K562 (cell line): ENCODE data around the gene ATXN2L. TPM values are rescaled to one million over a fixed set of nuclear protein-coding genes. Genes with fewer than 3 reads are reported as not detected.

Experiments
- DACH1 ChIP-seq: fragments of 450-650 bp; IDR thresholded peaks from 2 replicates; pipeline ENCODE4 v1.6.1; 2018; ENCODE audit not compliant: partially characterized antibody
- ETS1 ChIP-seq: conservative IDR thresholded peaks from 2 replicates; pipeline ENCODE4 v1.6.1; 2011; ENCODE audit warnings: low read depth, mild to moderate bottlenecking, low read length; ENCODE audit not compliant: control insufficient read depth
- FOXJ3 ChIP-seq: sonication (generic); formaldehyde crosslinking; IDR thresholded peaks from 2 replicates; pipeline ENCODE4 v1.4.0; 2020; ENCODE audit warnings: mild to moderate bottlenecking, missing genetic modification reagents
- HNRNPL ChIP-seq: fragments of 200-400 bp; formaldehyde crosslinking; IDR thresholded peaks from 2 replicates; pipeline ENCODE4 v1.6.1; 2017; ENCODE audit warnings: low read depth, mild to moderate bottlenecking, low read length
- ID3 ChIP-seq, 2 experiments: fragments of 250-450 bp in 1 of 2; fragments of 450-650 bp in 1 of 2; sonication (Bioruptor Pico) in 1 of 2; IDR thresholded peaks; 2 replicates each; pipeline versions ENCODE4 v1.6.1 to v1.8.0; 2016 to 2021; ENCODE audit warnings: mild to moderate bottlenecking in 2 of 2, moderate library complexity in 2 of 2, missing compliant biosample characterization in 1 of 2, missing genetic modification characterization in 1 of 2
- KDM4B ChIP-seq, 2 experiments: fragments of 450-650 bp in 1 of 2; sonication (generic) in 1 of 2; IDR thresholded peaks; 2 replicates each; pipeline ENCODE4 v1.6.1; 2016 to 2017; ENCODE audit warnings: borderline replicate concordance in 2 of 2, antibody characterized with exemption in 1 of 2, low read depth in 1 of 2, mild to moderate bottlenecking in 1 of 2
- KDM5B ChIP-seq: fragments of 200-600 bp; sonication (generic); IDR thresholded peaks from 2 replicates; pipeline ENCODE4 v1.6.1; 2012; ENCODE audit warnings: low read depth, mild to moderate bottlenecking, moderate library complexity, low read length, control low read depth, inconsistent platforms; ENCODE audit not compliant: insufficient replicate concordance
- PHF8 ChIP-seq: fragments of 200-600 bp; sonication (generic); IDR thresholded peaks from 2 replicates; pipeline ENCODE4 v1.6.1; 2012; ENCODE audit warnings: mixed run types, mild to moderate bottlenecking, inconsistent platforms, low read length, moderate library complexity, borderline replicate concordance
- POLR2A ChIP-seq: fragments of 450-650 bp; conservative IDR thresholded peaks from 2 replicates; pipeline ENCODE4 v1.6.1; 2016
- RCOR1 ChIP-seq, 2 experiments: IDR thresholded peaks; 2 replicates each; pipeline ENCODE4 v1.6.1; 2012; ENCODE audit warnings: low read depth in 2 of 2, low read length in 2 of 2, borderline replicate concordance in 1 of 2, improper control_type of control experiment in 1 of 2
- SAFB ChIP-seq: fragments of 200-400 bp; formaldehyde crosslinking; IDR thresholded peaks from 2 replicates; pipeline ENCODE4 v1.6.1; 2017; ENCODE audit warnings: low read depth, low read length, borderline replicate concordance
- TEAD4 ChIP-seq, 2 experiments: sonication (generic) in 1 of 2; formaldehyde crosslinking in 1 of 2; IDR thresholded peaks; 2 replicates each; pipeline versions ENCODE4 v1.6.1 to v1.8.0; 2012 to 2022; ENCODE audit warnings: borderline replicate concordance in 1 of 2, inconsistent platforms in 1 of 2, low read length in 1 of 2, mild to moderate bottlenecking in 1 of 2, missing genetic modification reagents in 1 of 2
- YY1 ChIP-seq, 3 experiments: IDR thresholded peaks; 2 replicates each; pipeline ENCODE4 v1.6.1; 2011; ENCODE audit warnings: low read length in 2 of 3, mild to moderate bottlenecking in 2 of 3, moderate library complexity in 2 of 3, borderline replicate concordance in 1 of 3, control low read depth in 1 of 3, low read depth in 1 of 3; ENCODE audit not compliant: insufficient read depth in 3 of 3, insufficient replicate concordance in 2 of 3, control insufficient read depth in 1 of 3, insufficient read length in 1 of 3; ENCODE audit errors: extremely low read depth in 1 of 3
- ZBTB33 ChIP-seq: sonication (generic); formaldehyde crosslinking; IDR thresholded peaks from 2 replicates; pipeline ENCODE4 v1.8.1; 2023; ENCODE audit warnings: mild to moderate bottlenecking, missing genetic modification reagents
- ZBTB5 ChIP-seq: fragments of 450-650 bp; IDR thresholded peaks from 2 replicates; pipeline ENCODE4 v1.6.1; 2017; ENCODE audit warnings: antibody characterized with exemption
- ZBTB9 ChIP-seq: fragments of 450-650 bp; formaldehyde crosslinking; IDR thresholded peaks from 2 replicates; pipeline ENCODE4 v1.4.0; 2020; ENCODE audit warnings: mild to moderate bottlenecking, moderate library complexity
- polyA plus RNA-seq, 8 experiments: library from polyadenylated mRNA; depleted of rRNA in 4 of 8; stranded (reverse) in 5 of 8; unstranded in 3 of 8; fragments of >200 nt; fragmentation: Nextera tagmentation in 2 of 8; fragmentation: Illumina TruSeq in 1 of 8; extraction: Ambion mirVana in 2 of 8; extraction: Trizol in 1 of 8; gene quantifications; 2 replicates each; pipeline versions ENCODE4 v1.2.1 to v1.2.3, GENCODE V29; 2011 to 2014; ENCODE audit warnings: inconsistent platforms in 1 of 8, missing spikeins in 1 of 8
- total RNA-seq, 7 experiments: library from RNA; depleted of rRNA in 6 of 7; stranded (reverse); fragments of >200 nt in 6 of 7; fragmentation: Illumina TruSeq in 2 of 7; extraction: Trizol in 2 of 7; gene quantifications; 2 replicates each; pipeline versions ENCODE4 v1.2.1 to v1.2.3, GENCODE V29; 2011 to 2021; ENCODE audit warnings: low replicate concordance in 1 of 7

Gene ATXN2L
- total and polyA plus RNA-seq, 9 of the 15 experiments (the other 6 are each of a cell fraction or from before 2014, with no cell fraction given) = 3.8 to 280 (median 37.2) TPM

GRCh38 chr16:28879841-28880588 is 57.2 kb downstream of the ATXN2L start (continued):
- TF ChIP-seq TEAD4 (IDR thresholded peaks at IDR 0.05; ENCODE audit: low read length) (0 out of 2 replicates have a peak, but pooled peaks have one; percentile 13), TEAD4 (CRISPR knock-in tag; IDR thresholded peaks at IDR 0.05; ENCODE audit: borderline replicate concordance) (peak; percentile 86), RCOR1 (IDR thresholded peaks at IDR 0.05; ENCODE audit: borderline replicate concordance in 1 of 2, low read depth in 2 of 2, low read length in 2 of 2) (0 out of 4 replicates have a peak, but pooled peaks of 1 of the 2 experiments have one; percentile 19), POLR2A (peak; percentile 57; the same call in 1 of the 2 replicates), ZBTB5 (no peak), ZBTB9 (peak; percentile 54; the same call in 1 of the 2 replicates), PHF8 (peak; percentile 62; the same call in 1 of the 2 replicates), HNRNPL (no peak; the same call in 1 of the 2 replicates), ID3 (CRISPR knock-in tag; IDR thresholded peaks at IDR 0.05) (no peak), ID3 (tag; IDR thresholded peaks at IDR 0.05) (peak; percentile 49), KDM4B (IDR thresholded peaks at IDR 0.05; ENCODE audit: borderline replicate concordance in 2 of 2, low read depth in 1 of 2) (no peak), YY1 (IDR thresholded peaks at IDR 0.05; ENCODE audit: borderline replicate concordance in 1 of 3, control insufficient read depth in 1 of 3, extremely low read depth in 1 of 3, insufficient read depth in 3 of 3, insufficient read length in 1 of 3, insufficient replicate concordance in 2 of 3, low read depth in 1 of 3, low read length in 2 of 3) (peak in 2 of 3 experiments; percentile 2 to 10), ZBTB33 (CRISPR knock-in tag) (peak; percentile 51; the same call in 1 of the 2 replicates), FOXJ3 (CRISPR knock-in tag) (no peak), KDM5B (peak; percentile 57), DACH1 (peak; percentile 59), ETS1 (0 out of 2 replicates have a peak, but pooled peaks have one; percentile 2), SAFB (peak; percentile 47; the same call in 1 of the 2 replicates)
